K562 (cell line): ENCODE measurements around the gene SSBP2. TPM values are rescaled to one million over a fixed set of nuclear protein-coding genes. Genes with fewer than 3 reads are reported as not detected.

Experiments
- ATAC-seq: fragments of 200-7000 bp; cut with Tn5 transposase; 3 replicates; pipeline ENCODE4 v1.9.1; 2020; ENCODE audit warnings: moderate library complexity
- BruUV-seq: library from RNA; stranded (reverse); fragments of 400-500 nt; replicated peaks from 2 replicates; lab custom pipeline; 2021; lab: Mats Ljungman, UMichigan
- CTCF ChIA-PET: fragments of 300-600 bp; formaldehyde crosslinking; extraction: SDS; loops from one replicate; lab custom pipeline; 2021; ENCODE audit warnings: low intra/inter-chr PET ratio; lab: Yijun Ruan, JAX
- POLR2A ChIA-PET: fragments of 300-600, 350-650 bp; sonication (Branson Sonifier 250); formaldehyde crosslinking; extraction: SDS; loops from one replicate; lab custom pipeline; 2021; ENCODE audit warnings: antibody characterized with exemption, inconsistent platforms; lab: Yijun Ruan, JAX
- DNase-seq, 4 experiments: peaks; one replicate each; pipeline versions ENCODE4 v3.0.0 to v3.0.0-alpha.2; 2011 to 2018; ENCODE audit warnings: low spot score in 3 of 4, mixed read lengths in 3 of 4; ENCODE audit errors: extremely low read depth in 1 of 4
- FAIRE-seq: peaks from 2 replicates; lab custom pipeline; 2011; peaks lifted over from hg19 to GRCh38; lab: Jason Lieb, UNC
- H2AFZ ChIP-seq: 2 replicates; pipeline ENCODE4 v1.6.0; 2011; ENCODE audit warnings: low read depth, low read length, control low read depth, inconsistent platforms
- H3K27ac ChIP-seq: fragments of 200-600 bp; 3 replicates; pipeline ENCODE4 v1.8.0; 2011; ENCODE audit warnings: low read depth, mild to moderate bottlenecking, control low read depth, inconsistent platforms, low read length, moderate library complexity, mixed read lengths; ENCODE audit errors: extremely low read depth
- H3K27me3 ChIP-seq, 2 experiments: fragments of 300-600 bp in 1 of 2; 2 replicates in 1 of 2; 3 replicates in 1 of 2; pipeline versions ENCODE4 v1.6.0 to v1.8.0; 2011; ENCODE audit warnings: inconsistent platforms in 2 of 2, low read length in 2 of 2, mild to moderate bottlenecking in 1 of 2, mixed read lengths in 1 of 2, moderate library complexity in 1 of 2; ENCODE audit not compliant: control insufficient read depth in 2 of 2, insufficient read depth in 2 of 2
- H3K36me3 ChIP-seq: fragments of 300-600 bp; 3 replicates; pipeline ENCODE4 v1.8.0; 2011; ENCODE audit warnings: mild to moderate bottlenecking, low read length, inconsistent platforms; ENCODE audit not compliant: control insufficient read depth, insufficient read depth
- H3K4me1 ChIP-seq, 2 experiments: fragments of 200-600 bp in 1 of 2; replicated peaks in 1 of 2; 2 replicates in 1 of 2; 3 replicates in 1 of 2; pipeline versions ENCODE4 v1.5.1 to v1.8.0; 2011; ENCODE audit warnings: inconsistent platforms in 2 of 2, low read length in 2 of 2, mild to moderate bottlenecking in 1 of 2, mixed read lengths in 1 of 2, moderate library complexity in 1 of 2; ENCODE audit not compliant: control insufficient read depth in 2 of 2, insufficient read depth in 2 of 2
- H3K4me2 ChIP-seq: 2 replicates; pipeline ENCODE4 v1.6.1; 2011; ENCODE audit warnings: low read length, control low read depth, inconsistent platforms, mixed read lengths; ENCODE audit not compliant: insufficient read depth
- H3K4me3 ChIP-seq: fragments of 200-600 bp; sonication (generic), shearing (Covaris generic); 2 replicates; pipeline ENCODE4 v1.5.1; 2016; ENCODE audit warnings: control low read depth, inconsistent platforms
- H3K79me2 ChIP-seq: fragments of 200-600 bp; 3 replicates; pipeline ENCODE4 v1.8.0; 2011; ENCODE audit warnings: low read length, inconsistent platforms; ENCODE audit not compliant: control insufficient read depth, insufficient read depth
- H3K9ac ChIP-seq, 2 experiments: 2 replicates each; pipeline versions ENCODE4 v1.6.0 to v1.6.1; 2011; ENCODE audit warnings: low read depth in 2 of 2, low read length in 2 of 2, control low read depth in 1 of 2, inconsistent platforms in 1 of 2, mild to moderate bottlenecking in 1 of 2, mixed read lengths in 1 of 2; ENCODE audit not compliant: insufficient read depth in 1 of 2
- H3K9me1 ChIP-seq: one replicate; pipeline ENCODE4 v1.6.0; 2011; ENCODE audit warnings: inconsistent platforms, mild to moderate bottlenecking, low read length, moderate library complexity; ENCODE audit not compliant: control insufficient read depth, insufficient read depth
- H3K9me3 ChIP-seq: replicated peaks from 2 replicates; pipeline ENCODE4 v1.5.1; 2011; ENCODE audit warnings: low read depth, low read length, inconsistent platforms; ENCODE audit not compliant: control insufficient read depth, insufficient read depth
- H4K20me1 ChIP-seq: replicated peaks from 2 replicates; pipeline ENCODE4 v1.6.1; 2011; ENCODE audit warnings: low read length, inconsistent platforms, mixed read lengths; ENCODE audit not compliant: control insufficient read depth, insufficient read depth
- GTF2F1 ChIP-seq: IDR thresholded peaks from 2 replicates; pipeline ENCODE4 v1.6.1; 2011; ENCODE audit warnings: low read depth, low read length, improper control_type of control experiment
- JUND ChIP-seq, 2 experiments: IDR thresholded peaks; 2 replicates in 1 of 2; 3 replicates in 1 of 2; pipeline ENCODE4 v1.6.1; 2011; ENCODE audit warnings: borderline replicate concordance in 2 of 2, low read depth in 2 of 2, low read length in 2 of 2, improper control_type of control experiment in 1 of 2, missing biosample characterization in 1 of 2, missing genetic modification characterization in 1 of 2, missing genetic modification reagents in 1 of 2
- XRCC4 ChIP-seq: IDR thresholded peaks from one replicate; pipeline ENCODE4 v1.6.1; 2011; ENCODE audit not compliant: insufficient read depth, insufficient read length; ENCODE audit errors: extremely low read depth
- ZNF41 ChIP-seq: fragments of 250-450 bp; sonication (Bioruptor Pico); conservative IDR thresholded peaks from 2 replicates; pipeline ENCODE4 v1.4.0; 2020; ENCODE audit warnings: mild to moderate bottlenecking
- in situ Hi-C: fragments of 300-500 bp; cut with MboI; formaldehyde crosslinking; loops from 4 replicates; pipeline ENCODE4 v1.15.0; 2018; ENCODE audit warnings: inconsistent platforms, mixed read lengths
- intact Hi-C: fragments of 100-400 bp; cut with micrococcal nuclease; formaldehyde crosslinking; loops from 2 replicates; pipeline ENCODE4 v1.14.2; 2022
- polyA plus RNA-seq, 8 experiments: library from polyadenylated mRNA; depleted of rRNA in 4 of 8; stranded (reverse) in 5 of 8; unstranded in 3 of 8; fragments of >200 nt; fragmentation: Nextera tagmentation in 2 of 8; fragmentation: Illumina TruSeq in 1 of 8; extraction: Ambion mirVana in 2 of 8; extraction: Trizol in 1 of 8; gene quantifications; 2 replicates each; pipeline versions ENCODE4 v1.2.1 to v1.2.3, GENCODE V29; 2011 to 2014; ENCODE audit warnings: inconsistent platforms in 1 of 8, missing spikeins in 1 of 8
- total RNA-seq, 7 experiments: library from RNA; depleted of rRNA in 6 of 7; stranded (reverse); fragments of >200 nt in 6 of 7; fragmentation: Illumina TruSeq in 2 of 7; extraction: Trizol in 2 of 7; gene quantifications; 2 replicates each; pipeline versions ENCODE4 v1.2.1 to v1.2.3, GENCODE V29; 2011 to 2021; ENCODE audit warnings: low replicate concordance in 1 of 7
- TF ChIP-seq, protein P1 (sequence below), 2 experiments: fragments of 450-650 bp in 1 of 2; IDR thresholded peaks; 2 replicates each; pipeline ENCODE4 v1.6.1; 2011 to 2017; ENCODE audit warnings: low read depth in 2 of 2, antibody characterized with exemption in 1 of 2, borderline replicate concordance in 1 of 2, low read length in 1 of 2, mild to moderate bottlenecking in 1 of 2, mixed read lengths in 1 of 2; ENCODE audit not compliant: control insufficient read depth in 1 of 2
- TF ChIP-seq, protein P2 (sequence below): fragments of 450-650 bp; formaldehyde crosslinking; IDR thresholded peaks from 2 replicates; pipeline ENCODE4 v1.4.0; 2020; ENCODE audit warnings: mild to moderate bottlenecking, moderate library complexity
- TF ChIP-seq, protein P3 (sequence below): IDR thresholded peaks from 2 replicates; pipeline ENCODE4 v1.6.1; 2014; ENCODE audit warnings: antibody characterized with exemption
- TF ChIP-seq, protein P4 (sequence below), 2 experiments: fragments of 150-350 bp in 1 of 2; IDR thresholded peaks; 2 replicates each; pipeline ENCODE4 v1.6.1; 2012 to 2016; ENCODE audit warnings: low read depth in 2 of 2, low read length in 2 of 2, mild to moderate bottlenecking in 1 of 2, moderate library complexity in 1 of 2
- TF ChIP-seq, protein P5 (sequence below): fragments of 250-450 bp; sonication (Bioruptor Pico); IDR thresholded peaks from 2 replicates; pipeline ENCODE4 v1.4.0; 2020

SSBP2 gene
- total and polyA plus RNA-seq, 9 of the 15 experiments (the other 6 are each of a cell fraction or from before 2014, with no cell fraction given) = 22.3 to 133 (median 42.1) TPM

DNA sequence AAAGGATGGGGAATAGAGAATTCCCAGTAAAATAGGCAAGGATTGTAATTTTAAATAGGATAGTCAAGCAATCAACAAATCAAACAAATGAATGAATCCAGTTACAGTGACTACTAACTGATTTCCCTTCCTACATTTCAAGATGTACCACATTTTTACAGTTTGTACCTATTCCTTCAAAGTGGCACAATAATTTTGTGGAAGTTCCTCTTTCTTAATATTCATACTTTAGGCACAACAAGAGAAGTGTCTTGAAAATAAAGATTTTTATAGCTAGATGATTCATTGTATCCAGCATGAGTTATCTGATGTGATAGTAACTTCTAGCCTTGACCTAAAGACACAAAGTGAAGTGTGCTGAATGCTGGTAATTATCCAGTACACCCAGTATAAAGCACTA, 234.8 kb downstream of the SSBP2 start:
- in situ Hi-C loops = loop anchor here (25.0 kb wide), 1 partner anchor 646 kb away; no protein-coding TSS in a partner anchor
- H3K4me1 ChIP-seq = no peaks in the 10 kb centered on the region
- CTCF ChIA-PET = no interaction called here
- TF ChIP-seq, protein P1, sequence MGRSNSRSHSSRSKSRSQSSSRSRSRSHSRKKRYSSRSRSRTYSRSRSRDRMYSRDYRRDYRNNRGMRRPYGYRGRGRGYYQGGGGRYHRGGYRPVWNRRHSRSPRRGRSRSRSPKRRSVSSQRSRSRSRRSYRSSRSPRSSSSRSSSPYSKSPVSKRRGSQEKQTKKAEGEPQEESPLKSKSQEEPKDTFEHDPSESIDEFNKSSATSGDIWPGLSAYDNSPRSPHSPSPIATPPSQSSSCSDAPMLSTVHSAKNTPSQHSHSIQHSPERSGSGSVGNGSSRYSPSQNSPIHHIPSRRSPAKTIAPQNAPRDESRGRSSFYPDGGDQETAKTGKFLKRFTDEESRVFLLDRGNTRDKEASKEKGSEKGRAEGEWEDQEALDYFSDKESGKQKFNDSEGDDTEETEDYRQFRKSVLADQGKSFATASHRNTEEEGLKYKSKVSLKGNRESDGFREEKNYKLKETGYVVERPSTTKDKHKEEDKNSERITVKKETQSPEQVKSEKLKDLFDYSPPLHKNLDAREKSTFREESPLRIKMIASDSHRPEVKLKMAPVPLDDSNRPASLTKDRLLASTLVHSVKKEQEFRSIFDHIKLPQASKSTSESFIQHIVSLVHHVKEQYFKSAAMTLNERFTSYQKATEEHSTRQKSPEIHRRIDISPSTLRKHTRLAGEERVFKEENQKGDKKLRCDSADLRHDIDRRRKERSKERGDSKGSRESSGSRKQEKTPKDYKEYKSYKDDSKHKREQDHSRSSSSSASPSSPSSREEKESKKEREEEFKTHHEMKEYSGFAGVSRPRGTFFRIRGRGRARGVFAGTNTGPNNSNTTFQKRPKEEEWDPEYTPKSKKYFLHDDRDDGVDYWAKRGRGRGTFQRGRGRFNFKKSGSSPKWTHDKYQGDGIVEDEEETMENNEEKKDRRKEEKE (IDR thresholded peaks at IDR 0.05; ENCODE audit: borderline replicate concordance in 1 of 2, control insufficient read depth in 1 of 2, low read depth in 2 of 2, low read length in 1 of 2) = no peak
- TF ChIP-seq, protein P2, sequence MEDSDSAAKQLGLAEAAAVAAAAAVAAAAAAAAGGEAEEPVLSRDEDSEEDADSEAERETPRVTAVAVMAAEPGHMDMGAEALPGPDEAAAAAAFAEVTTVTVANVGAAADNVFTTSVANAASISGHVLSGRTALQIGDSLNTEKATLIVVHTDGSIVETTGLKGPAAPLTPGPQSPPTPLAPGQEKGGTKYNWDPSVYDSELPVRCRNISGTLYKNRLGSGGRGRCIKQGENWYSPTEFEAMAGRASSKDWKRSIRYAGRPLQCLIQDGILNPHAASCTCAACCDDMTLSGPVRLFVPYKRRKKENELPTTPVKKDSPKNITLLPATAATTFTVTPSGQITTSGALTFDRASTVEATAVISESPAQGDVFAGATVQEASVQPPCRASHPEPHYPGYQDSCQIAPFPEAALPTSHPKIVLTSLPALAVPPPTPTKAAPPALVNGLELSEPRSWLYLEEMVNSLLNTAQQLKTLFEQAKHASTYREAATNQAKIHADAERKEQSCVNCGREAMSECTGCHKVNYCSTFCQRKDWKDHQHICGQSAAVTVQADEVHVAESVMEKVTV = no peak
- TF ChIP-seq, protein P3, sequence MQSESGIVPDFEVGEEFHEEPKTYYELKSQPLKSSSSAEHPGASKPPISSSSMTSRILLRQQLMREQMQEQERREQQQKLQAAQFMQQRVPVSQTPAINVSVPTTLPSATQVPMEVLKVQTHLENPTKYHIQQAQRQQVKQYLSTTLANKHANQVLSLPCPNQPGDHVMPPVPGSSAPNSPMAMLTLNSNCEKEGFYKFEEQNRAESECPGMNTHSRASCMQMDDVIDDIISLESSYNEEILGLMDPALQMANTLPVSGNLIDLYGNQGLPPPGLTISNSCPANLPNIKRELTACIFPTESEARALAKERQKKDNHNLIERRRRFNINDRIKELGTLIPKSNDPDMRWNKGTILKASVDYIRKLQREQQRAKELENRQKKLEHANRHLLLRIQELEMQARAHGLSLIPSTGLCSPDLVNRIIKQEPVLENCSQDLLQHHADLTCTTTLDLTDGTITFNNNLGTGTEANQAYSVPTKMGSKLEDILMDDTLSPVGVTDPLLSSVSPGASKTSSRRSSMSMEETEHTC = no peak
- TF ChIP-seq, protein P4, sequence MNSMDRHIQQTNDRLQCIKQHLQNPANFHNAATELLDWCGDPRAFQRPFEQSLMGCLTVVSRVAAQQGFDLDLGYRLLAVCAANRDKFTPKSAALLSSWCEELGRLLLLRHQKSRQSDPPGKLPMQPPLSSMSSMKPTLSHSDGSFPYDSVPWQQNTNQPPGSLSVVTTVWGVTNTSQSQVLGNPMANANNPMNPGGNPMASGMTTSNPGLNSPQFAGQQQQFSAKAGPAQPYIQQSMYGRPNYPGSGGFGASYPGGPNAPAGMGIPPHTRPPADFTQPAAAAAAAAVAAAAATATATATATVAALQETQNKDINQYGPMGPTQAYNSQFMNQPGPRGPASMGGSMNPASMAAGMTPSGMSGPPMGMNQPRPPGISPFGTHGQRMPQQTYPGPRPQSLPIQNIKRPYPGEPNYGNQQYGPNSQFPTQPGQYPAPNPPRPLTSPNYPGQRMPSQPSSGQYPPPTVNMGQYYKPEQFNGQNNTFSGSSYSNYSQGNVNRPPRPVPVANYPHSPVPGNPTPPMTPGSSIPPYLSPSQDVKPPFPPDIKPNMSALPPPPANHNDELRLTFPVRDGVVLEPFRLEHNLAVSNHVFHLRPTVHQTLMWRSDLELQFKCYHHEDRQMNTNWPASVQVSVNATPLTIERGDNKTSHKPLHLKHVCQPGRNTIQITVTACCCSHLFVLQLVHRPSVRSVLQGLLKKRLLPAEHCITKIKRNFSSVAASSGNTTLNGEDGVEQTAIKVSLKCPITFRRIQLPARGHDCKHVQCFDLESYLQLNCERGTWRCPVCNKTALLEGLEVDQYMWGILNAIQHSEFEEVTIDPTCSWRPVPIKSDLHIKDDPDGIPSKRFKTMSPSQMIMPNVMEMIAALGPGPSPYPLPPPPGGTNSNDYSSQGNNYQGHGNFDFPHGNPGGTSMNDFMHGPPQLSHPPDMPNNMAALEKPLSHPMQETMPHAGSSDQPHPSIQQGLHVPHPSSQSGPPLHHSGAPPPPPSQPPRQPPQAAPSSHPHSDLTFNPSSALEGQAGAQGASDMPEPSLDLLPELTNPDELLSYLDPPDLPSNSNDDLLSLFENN (IDR thresholded peaks at IDR 0.05; ENCODE audit: low read depth in 2 of 2, low read length in 2 of 2) = no peak
- TF ChIP-seq GTF2F1 (no peak), ZNF41 (no peak), JUND (IDR thresholded peaks at IDR 0.05; ENCODE audit: borderline replicate concordance, low read depth, low read length) (no peak), JUND (tag; IDR thresholded peaks at IDR 0.05; ENCODE audit: borderline replicate concordance, low read depth, low read length) (no peak), XRCC4 (no peak)
- TF ChIP-seq, protein P5, sequence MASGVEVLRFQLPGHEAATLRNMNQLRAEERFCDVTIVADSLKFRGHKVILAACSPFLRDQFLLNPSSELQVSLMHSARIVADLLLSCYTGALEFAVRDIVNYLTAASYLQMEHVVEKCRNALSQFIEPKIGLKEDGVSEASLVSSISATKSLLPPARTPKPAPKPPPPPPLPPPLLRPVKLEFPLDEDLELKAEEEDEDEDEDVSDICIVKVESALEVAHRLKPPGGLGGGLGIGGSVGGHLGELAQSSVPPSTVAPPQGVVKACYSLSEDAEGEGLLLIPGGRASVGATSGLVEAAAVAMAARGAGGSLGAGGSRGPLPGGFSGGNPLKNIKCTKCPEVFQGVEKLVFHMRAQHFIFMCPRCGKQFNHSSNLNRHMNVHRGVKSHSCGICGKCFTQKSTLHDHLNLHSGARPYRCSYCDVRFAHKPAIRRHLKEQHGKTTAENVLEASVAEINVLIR (CRISPR knock-in tag) = no peak

More for the DNA sequence above, 234.8 kb downstream of the SSBP2 start:
- H3K9me3 ChIP-seq = no peaks in the 10 kb centered on the region
- POLR2A ChIA-PET = interaction anchor here (1.1 kb wide), 1 partner anchor 356 kb away, joined by 3 read pairs; no protein-coding TSS in a partner anchor
- no peaks in the 10 kb centered on the region for H4K20me1 ChIP-seq
- no peak overlapping the region for H3K4me2 ChIP-seq
- no peaks in the 10 kb centered on the region for H3K79me2 ChIP-seq
- intact Hi-C loops = no loop called here
- DNase-seq = no peak
- no peaks in the 10 kb centered on the region for H3K9me1 ChIP-seq
- peaks cover 4% of the 10 kb centered on the region; the same call in 1 of the 3 replicates for H3K36me3 ChIP-seq
- no peak for FAIRE-seq
- H3K27ac ChIP-seq = no peak overlapping the region
- no peak overlapping the region for H3K4me3 ChIP-seq
- H2AFZ ChIP-seq = no peak overlapping the region
- BruUV-seq = no TSS peak
- no peak overlapping the region for H3K9ac ChIP-seq
- no peak; the same call in 2 of the 3 replicates for ATAC-seq
- no peaks in the 10 kb centered on the region for H3K27me3 ChIP-seq
